Activated naive CD4-positive, alpha-beta T cell treated with Interleukin-2 at 50 U/mL for 16 hours (primary cell): ENCODE measurements around the gene SCGB3A1.

Experiments
- DNase-seq: peaks from one replicate; pipeline ENCODE4 v3.0.0-alpha.2; 2020

Gene SCGB3A1, protein sequence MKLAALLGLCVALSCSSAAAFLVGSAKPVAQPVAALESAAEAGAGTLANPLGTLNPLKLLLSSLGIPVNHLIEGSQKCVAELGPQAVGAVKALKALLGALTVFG

DNA sequence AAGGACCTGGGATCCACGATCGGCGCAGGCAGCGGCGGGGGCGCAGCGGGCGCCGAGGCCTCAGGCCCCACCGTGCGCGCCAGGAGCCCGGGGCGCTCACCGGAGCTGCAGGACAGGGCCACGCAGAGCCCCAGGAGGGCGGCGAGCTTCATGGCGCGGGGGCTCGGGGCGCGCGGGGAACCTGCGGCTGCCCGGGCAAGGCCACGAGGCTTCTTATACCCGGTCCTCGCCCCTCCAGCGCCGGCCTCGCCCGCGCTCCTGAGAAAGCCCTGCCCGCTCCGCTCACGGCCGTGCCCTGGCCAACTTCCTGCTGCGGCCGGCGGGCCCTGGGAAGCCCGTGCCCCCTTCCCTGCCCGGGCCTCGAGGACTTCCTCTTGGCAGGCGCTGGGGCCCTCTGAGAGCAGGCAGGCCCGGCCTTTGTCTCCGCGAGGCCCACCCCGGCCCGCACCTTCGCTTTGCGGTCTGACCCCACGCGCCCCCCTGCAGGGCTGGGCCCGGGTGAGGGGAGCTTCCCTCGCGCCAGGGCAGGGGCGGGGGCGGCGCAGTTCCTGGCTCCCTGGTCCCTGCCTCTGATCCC lies at the start of gene SCGB3A1:
Gene SCGB3A1 (minus strand): TSS at position 189 of the 577 bp plus-strand sequence. CDS start 37 bp downstream, at position 152.
- DNase-seq: no peak

DNA sequence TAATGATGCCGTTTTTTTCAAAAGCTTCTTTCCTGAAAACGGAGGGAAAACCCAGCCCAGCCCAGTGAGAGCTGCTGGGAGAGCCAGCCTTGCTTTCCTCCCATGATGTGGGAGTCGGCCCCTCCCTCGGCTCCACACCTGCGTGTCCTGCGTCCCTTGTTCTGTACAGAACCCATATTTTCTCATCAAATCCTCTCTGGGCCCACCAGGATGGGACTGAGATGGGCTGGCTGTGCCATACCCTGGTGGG lies 49.2 kb upstream of the SCGB3A1 start:
- no peak for DNase-seq

DNA sequence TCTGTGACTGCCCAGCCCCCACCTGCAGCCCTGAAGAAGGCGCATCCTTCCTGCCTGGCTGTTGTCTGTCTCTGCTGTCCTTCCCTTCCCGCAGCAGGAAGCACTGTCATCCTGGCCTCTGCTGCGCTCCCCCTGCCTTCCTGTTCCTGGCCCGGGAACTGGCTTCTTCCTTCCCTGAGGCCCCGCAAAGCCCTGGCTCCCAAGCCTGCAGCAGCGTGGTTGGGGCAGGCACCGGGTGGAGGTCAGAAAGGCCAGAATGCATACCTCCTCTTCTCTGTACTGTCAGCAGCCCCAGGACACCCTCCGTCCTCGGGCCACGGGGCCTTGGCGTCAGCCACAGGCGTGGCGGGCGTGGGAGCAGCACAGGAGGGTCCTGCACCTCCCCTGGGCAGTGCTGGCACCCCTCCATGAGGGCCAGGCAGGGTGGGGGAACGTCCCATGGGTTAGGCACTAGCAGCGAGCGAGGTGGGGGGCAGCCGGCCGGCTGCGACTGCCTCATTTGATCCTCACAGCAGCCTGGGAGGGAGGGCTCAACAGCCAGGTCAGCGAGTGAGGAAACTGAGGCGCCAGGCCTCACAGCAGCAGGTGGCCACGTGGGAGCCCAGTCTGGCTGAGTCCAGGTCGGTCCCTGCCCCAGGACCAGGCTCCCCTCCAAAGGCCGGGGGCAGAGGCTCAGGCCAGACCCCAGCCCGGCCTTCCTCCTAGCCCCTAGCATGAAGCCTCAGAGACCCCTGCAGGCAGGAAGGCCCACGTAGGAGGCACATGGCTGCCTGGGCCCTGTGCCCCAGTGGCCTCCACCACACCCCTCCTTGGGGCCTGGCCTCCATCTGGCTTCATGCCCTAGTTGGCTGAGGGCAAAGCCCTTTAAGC lies 48.7 kb upstream of the SCGB3A1 start:
- no peak for DNase-seq

DNA sequence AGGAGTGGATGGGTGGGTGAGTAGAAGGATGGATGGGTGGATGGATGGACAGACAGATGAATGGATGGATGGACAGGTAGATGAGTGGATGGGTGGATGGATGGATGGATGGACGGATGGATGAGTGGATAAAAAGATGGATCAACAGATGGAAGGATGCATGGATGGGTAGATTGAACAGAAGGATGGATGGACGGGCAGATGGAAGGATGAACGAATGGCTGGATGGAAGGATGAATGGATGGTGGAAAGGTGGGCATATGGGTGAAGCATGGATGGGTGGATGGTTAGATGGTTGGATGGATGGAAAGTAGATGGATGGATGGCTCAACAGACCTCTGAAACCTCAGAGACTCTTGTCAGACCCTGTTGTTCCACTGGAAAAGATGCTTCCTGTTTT lies 48.0 kb upstream of the SCGB3A1 start:
- DNase-seq: no peak

DNA sequence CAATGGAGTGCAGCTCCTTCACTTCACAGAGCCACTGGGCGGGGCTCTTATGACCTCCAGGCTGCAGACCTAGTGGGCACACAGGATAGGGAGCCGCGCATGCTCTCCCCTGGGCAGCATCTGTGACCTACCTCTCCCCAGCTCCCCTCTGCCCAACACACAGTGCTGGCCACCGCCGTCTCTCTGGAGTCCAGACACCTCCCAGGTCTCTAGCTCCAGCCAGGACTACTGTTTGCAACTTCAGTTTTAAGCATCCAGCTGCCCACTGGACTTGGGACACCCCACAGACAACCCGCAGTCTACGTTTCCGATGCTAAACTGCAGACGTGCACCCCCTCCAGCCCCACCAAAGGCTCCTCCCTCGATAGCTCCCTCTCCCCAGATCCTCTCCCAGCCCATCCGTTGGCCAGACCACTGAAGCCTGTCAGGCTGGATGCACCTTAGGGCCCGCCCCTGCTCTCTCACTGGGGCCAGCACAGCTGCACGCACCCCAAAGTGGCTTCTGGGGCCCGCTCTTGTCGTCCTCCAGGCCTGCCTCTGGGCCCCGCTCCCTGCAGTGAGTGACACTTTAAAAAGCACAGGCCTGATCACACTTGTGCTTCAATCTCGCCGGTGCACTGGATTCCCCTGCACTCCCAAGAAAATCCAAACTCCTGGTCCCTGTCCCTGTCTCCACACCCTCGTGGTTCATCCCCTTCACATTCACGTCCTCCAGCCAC lies 46.8 kb upstream of the SCGB3A1 start:
- no peak for DNase-seq

DNA sequence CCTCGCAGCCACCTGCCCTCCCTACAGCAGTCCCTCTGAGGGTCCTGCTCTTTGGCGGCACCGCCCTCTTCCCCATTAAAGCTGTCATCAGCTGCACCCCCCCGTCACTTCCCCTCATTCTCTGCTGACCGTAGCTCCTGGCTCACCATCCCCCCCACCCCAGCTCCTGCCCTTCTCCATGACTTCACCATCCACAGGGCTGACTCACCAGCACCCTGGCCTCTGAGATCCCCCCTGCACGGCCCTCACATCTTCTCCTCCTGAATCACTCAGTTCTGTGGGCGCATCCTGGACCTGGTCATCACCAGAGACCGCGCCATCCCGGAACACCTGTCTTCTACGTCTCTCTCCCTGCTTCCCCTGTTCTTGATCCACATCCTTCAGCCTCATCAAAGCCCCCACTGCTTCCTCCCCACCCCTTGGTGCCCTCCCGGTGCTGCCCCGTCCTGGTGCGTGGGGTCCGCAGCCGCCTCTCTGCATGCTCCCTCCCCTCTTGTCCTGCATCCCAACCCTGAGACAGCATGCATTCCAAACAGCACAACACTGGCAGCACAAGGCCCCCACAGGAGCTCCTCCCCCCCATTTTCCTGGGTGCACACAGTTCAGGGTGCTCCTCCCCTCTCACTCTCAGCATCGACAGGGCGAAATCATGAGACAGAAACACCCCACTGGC lies 45.2 kb upstream of the SCGB3A1 start:
- DNase-seq: no peak

DNA sequence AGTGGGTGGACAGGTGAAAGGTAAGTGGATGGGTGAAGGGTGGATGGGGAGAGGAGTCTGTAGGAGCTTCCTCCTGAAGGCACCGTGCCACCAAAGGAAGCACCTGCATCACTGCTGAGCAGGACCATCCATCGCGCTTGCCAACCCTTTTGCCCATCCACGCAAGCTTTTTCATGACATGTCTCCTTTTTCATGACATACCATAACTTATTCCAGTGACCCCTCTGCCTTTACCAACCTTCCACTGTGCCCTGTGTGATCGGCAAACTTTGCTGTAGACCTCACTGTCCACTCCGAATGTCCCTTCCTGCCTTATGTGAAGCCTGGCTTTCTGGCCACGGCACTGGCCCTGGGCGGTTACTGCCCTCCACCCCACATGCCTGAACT lies 44.7 kb upstream of the SCGB3A1 start:
- DNase-seq: no peak

DNA sequence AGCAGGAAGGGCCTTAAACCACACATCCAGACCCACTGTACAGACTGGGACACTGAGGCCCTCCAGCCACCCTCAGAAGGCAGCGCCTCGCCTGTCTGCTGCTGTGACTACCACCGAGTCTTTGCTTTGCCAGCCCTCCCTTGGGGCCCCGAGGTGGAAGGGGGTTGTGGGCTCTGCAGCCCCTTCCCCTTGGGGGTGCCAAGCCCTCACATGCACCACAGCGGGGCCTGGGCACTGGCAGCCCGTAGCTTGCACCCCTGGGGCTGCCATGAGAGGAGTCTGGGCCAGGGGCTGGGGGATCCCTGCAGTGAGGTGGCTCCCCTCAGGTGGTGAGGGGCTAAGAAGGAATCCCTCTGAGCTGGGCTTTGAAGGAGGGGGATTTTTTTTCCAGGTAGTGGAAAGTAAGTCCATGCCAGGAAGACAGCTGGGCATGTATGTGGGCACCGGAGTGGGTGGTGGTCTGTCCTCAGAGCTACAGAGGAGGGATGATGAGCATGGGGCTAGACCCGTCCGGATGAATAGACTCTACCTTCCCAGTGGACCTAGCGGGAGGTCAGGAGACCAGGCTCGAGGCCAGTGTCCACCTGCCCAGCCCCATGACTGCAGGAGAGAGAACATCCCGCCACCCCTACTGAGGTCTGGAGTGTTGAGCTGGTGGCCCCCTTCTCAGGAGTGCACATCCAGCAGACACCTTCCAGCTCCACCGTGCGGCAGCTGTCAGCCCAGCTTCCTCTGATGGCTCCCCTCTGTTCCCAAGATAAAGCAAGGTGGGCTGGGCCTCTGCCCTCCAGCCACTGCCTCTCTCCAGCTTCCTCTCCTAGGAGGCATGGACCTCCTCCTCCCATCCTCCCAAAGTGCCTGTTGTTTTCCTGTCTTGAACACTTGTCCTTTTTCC lies 42.2 kb upstream of the SCGB3A1 start:
- no peak for DNase-seq

DNA sequence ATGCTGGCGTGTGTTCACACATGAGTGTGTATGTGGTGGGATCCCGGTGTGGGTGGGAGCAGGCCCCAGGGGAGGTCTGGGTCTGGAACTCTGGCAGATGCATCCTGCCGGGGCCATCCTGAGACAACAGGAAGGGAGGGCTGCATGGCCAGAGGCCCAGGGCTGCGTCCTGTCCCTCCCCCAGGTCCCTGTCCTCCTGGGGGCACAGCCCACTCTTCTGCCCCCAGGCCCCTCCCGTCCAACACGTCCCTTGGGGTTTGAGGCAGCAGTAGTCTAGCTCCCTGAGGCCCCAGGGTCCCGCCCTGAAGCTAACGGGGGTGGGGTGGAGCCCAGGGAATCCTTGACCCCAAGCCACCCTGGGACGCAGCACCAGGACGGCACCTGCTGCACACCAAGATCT lies 41.5 kb upstream of the SCGB3A1 start:
- DNase-seq: no peak

DNA sequence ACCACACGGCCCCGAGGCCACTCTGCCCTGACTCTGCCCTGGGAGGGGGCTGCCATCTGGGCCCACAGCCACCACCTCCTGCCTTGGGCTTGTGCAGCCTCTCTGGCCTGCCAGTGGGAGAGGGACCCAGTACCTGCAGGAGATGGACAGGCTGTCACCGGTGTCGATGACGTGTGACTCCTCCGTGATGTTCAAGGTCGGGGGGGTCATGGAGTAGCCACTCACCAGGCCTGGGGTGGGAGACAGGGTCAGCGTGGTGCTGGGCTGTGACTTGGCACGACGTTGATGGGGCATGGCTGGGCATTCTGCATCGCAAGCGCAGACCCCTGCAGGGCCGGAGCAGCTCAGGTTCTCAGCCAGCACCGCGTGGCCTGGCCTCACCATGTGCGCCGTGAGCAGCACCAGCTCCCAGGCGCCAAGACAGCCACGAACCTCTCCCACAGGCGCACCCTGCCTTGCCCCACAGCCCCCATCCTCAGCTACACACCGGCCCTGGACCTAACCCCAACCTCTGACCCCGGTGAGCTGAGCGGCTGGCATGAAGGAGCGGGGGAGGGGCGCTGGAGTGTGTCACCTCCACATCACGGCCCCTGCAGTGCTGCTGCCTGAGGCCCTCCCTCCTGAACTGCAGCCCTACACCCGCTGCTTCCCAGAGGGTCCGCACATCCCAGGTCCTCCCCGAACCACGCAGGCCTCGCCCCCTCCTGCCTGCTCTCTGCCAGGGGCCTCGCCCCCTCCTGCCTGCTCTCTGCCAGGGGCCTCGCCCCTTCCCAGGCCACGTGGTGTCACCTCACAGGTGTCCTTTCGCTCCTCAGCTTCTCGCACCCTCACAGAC lies 40.5 kb upstream of the SCGB3A1 start:
- DNase-seq: no peak

DNA sequence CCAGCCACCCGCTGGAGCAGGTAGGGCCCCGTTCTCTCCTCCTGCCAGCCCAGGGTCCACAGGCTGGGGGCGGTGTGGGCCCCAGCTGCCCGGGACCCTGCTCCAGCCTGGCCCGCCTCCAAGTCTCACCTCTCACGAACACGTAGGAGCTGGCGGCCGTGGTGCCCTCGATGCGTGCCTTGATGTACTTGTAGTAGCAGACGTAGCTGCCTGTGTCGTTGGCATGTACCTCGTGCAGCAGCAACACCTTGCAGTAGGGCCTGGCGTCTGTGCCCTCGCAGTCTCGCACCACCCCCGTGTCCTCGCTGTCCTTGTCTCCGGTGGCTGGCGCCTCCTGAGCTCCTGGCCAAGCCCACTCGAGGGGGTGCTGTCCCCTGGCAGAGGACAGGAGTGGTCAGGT lies 39.1 kb upstream of the SCGB3A1 start:
- no peak for DNase-seq

DNA sequence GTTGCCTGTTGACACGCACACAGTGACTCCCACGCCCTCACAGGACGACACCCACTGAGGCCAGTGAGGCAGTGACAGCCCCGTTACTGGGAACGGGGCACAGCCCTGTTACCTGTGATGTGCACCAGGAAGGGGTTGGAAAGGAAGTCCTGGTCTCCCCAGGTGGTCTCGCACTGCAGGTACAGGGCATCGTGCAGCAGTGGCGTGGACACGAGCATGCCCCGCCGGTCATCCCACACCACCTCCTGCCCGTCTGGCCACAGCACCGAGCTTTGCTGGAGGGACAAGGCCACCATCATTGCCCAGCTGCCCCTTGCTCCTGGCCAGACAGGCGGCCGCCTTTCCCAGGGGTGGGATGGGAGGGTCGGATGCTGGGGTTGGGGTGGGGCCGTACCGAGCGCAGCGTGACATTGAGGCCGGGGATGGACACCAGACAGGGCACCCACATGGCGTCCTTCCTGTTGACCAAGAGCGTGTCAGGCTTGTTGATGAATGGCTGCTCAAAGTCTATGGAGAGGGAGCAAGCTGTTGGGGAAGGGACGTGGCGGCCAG lies 38.6 kb upstream of the SCGB3A1 start:
- no peak for DNase-seq

DNA sequence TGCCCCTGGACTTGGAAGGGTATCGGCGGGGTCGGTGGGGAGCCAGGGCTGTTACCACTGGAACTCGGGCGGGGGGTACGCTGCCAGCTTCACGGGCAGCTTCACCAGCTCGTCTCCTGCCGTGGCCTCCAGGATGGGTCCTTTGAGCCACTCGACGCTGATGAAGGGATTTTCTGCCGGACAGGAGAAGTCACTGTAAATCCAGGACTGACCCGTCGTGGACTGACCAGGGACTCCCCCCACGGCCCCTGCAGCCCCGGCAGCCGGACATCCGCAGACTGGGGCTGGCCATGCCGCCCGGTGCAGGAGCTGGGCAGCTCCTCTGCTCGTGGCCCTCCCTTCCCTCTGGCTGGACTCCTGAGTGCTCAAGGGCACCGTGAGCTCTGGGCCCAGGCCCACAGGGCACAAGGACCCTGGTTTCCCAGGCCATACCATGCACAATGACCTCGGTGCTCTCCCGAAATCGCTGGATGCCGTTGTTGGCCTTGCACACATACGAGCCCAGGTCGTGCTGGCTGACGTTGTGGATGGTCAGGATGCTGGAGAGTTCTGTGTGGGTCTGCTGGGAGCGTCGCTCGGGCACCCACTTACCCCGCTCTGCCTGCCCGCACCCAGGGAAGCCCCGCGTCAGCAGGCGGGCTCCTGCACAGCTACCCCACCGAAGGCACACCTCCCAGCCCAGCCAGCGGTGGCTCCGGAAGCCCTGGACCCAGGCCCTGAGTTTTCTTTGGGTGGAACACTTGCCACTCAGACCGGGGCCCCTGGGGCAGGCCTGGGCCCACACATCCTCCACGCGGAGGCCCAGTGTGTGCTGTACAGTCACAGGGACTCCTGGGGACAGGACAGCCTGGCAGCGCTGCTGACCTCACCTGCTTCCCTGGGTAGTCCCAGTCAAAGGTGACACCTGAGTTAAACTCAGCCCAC lies 37.8 kb upstream of the SCGB3A1 start:
- DNase-seq: no peak

DNA sequence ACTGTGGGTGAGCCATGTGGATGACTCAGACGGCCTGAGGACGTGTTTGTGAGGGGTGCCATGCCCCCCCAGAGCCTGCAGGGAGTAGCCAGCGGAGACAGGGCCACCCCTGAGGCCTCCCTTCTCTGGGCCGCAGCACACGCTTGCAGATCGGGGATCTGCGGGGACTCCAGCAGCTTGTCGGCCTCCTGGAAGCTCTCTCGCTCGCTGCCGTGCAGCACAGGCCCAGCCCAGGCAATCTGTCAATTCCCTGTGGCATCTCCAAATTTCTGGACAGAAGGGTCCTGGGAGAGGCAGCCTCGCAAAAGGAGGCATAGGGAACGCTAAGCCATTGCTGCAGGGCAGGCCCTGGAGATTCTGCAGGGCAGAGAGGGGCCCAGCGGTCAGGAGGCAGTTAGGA lies 36.9 kb upstream of the SCGB3A1 start:
- no peak for DNase-seq

DNA sequence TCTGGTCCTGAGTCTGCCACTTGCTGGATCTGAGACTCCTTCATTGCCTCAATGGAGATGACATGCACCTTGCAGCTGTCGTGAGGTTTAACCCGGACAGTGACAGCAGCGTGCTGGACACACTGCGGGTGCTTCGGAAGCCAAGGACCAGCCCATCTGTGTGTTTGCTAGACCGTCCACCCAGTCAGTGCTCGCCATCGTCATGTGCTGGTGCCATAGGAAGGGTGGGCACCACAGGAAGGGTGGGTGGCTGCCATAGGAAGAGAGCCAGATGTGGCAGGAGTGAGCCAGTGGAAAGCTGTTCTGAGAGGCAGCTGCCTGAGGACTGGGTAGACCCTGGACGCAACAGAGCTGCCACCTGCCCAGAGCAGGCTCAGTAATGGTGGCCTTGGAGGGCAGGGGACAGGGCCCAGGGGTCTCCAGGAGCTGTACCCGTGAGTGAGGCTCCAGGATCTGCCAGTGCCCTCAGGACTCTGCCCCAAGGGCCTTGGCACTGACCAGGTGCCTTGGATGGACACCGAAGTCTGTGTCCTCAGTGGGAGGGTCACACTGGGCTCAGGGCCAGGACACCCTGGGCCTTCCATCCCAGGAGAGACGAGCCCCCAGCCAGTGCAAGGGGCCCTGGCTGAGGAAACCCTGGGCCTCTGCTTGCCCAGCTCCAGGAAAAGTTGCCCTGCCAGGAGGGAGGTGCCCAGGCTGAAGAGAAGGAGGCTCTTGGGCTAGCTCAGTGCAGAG lies 36.3 kb upstream of the SCGB3A1 start:
- no peak for DNase-seq

DNA sequence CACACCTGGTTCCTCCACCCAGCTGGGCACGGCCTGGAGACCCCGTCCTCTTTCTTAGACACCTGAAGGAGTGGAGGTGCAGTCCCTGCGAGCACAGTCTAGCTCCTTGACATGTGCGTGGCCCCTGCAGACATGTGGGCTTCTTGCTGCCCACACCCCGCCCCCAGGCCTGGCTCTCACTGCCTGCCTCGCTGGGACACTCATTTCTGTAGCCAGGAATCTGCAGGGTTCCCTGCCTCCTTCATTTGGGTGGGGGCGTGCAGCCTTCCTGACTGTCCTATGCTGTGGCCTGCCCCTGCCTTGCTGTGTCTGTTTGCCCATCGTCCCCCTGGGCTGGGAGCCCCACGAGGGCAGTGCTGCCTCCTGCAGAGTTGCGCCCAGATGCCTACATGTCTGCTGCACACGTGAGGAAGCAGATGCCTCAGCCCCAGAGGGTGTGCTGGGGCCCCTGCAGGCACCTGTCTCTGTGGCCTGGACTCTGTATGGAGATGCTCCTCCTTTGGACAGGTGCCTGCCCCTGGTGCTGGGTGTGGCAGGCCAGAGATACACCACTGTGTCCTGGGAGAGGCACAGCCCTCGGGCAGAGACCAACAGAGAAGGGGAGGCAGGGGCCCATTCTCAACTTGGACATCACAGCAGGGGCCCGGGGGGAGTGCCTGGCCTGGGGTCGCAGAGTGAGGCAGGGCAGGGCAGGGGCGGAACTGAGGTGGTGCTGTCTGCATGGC lies 35.5 kb upstream of the SCGB3A1 start:
- DNase-seq: no peak

DNA sequence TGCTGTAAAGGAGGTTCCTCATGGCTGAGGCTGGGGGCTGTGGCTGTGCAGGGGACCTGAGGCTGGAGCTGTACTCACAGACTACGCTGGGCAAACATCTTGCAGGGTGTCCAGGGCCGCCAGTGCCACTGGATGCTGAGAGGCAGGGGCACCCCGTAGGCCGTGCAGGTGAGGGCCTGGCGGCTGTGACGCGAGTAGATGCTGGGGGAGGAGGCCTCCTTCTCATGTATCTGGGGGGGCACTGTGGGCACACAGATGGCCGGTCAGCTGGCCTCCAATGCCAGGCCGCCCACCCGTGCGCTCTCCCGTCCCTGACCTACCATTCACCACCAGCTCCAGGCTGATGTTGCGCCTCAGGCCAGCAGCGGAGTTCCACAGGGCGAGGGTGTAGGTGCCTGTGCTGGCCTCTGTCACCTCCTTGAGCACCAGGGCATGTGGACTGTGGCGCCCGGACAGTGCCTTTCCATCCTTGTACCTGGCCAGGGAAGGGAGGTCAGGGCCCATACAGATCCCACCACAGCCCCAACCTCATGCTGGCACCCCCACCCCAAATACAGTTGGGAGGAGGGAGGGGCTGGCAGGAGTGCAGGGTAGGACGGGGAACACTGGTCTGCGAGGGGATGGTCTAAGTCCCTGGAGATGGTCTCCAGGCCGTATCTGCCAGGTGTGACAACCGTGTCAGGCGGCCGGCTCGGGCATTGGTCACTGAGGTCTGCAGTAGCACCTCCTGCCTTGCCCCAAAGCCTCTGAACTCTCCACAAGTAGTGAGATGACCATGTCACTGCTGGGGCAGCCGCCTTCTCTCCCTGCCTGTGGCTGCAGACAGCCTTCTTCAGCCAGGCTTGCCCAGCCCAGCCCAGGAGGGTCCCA lies 34.7 kb upstream of the SCGB3A1 start:
- no peak for DNase-seq
